ENCODE results near the gene PDE3A. TPM values are rescaled to one million over a fixed set of nuclear protein-coding genes. Genes with fewer than 3 reads are reported as not detected.

PDE3A gene
- total RNA-seq, 1 donor = 14.8 TPM

DNA sequence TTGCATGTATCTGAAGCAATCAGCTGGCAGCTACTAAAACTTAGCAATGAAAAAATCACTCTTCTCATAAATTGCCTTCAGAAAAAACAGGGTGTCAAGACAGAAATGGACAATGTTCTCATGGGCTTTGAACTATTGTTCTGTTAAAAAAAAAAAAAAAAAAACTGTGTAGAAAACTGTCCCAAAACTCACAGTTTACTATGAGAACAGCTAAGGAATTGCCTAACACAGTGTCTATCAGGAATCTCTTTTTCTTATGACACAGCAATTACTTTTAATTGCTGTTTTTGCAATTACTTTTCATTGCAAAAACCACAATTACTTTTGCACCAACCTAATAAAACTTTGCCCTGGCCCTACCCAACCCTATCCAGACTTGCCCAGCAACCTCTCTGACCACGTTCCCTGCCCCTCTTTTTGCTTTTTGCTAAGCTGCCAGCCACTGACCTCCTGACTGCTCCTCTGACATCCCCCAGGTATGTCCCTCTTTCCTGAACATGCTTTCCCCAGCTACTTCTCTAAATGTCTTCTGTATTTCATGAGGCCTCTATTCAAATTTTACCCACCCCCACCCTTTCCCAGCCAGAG is 258.8 kb downstream of the PDE3A start:
- Histone ChIP-seq H3K36me3 (ENCODE audit: insufficient read depth, low read length) (no peaks in the 10 kb centered on the region), H3K27ac (ENCODE audit: low read depth, low read length) (no peak overlapping the region), H3K27me3 (ENCODE audit: insufficient read depth, low read length) (no peaks in the 10 kb centered on the region), H3K79me2 (ENCODE audit: insufficient read depth, low read length) (no peaks in the 10 kb centered on the region), H4K20me1 (ENCODE audit: insufficient read depth, low read length) (no peaks in the 10 kb centered on the region), H3K4me3 (ENCODE audit: insufficient read depth, low read length) (no peak overlapping the region), H3K9me3 (ENCODE audit: low read depth, low read length) (no peaks in the 10 kb centered on the region), H2AFZ (ENCODE audit: low read length) (no peak overlapping the region), H3K4me1 (ENCODE audit: insufficient read depth, low read length) (peaks cover 28% of the 10 kb centered on the region), H3K4me2 (ENCODE audit: insufficient read depth, low read length) (no peak overlapping the region)
- TF ChIP-seq, protein P1, sequence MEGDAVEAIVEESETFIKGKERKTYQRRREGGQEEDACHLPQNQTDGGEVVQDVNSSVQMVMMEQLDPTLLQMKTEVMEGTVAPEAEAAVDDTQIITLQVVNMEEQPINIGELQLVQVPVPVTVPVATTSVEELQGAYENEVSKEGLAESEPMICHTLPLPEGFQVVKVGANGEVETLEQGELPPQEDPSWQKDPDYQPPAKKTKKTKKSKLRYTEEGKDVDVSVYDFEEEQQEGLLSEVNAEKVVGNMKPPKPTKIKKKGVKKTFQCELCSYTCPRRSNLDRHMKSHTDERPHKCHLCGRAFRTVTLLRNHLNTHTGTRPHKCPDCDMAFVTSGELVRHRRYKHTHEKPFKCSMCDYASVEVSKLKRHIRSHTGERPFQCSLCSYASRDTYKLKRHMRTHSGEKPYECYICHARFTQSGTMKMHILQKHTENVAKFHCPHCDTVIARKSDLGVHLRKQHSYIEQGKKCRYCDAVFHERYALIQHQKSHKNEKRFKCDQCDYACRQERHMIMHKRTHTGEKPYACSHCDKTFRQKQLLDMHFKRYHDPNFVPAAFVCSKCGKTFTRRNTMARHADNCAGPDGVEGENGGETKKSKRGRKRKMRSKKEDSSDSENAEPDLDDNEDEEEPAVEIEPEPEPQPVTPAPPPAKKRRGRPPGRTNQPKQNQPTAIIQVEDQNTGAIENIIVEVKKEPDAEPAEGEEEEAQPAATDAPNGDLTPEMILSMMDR (IDR thresholded peaks at IDR 0.05; ENCODE audit: extremely low read depth, low read depth, low read length) = no peak
- no peak for DNase-seq (ENCODE audit: insufficient read length, low spot score, missing footprints)

DNA sequence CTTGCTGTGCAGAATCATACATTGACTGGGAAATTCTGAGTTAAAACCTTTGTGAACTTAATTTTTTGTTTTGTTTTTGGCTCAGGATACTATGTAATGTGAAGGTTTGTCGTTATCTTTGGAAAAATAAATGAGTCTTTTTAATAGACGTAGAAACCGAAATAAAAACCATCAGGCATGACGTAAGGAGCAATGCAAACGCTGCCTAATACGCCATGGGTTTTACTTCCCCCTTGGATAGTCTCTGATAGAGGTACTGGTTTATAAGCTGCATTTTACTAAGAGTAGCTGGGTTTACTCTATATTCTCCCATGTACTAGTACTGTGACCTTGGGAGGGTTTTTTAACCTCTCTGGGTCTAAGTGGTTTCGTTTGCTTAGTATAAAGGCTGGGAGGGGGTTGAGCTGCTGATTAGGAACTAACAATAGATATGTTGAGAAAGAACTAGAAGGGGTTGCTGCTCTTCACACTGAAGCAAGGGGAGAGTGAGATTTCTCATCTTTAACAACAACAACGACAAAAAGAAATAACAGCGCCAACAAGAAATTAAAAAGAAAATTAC is 260.0 kb downstream of the PDE3A start:
- no peak for DNase-seq (ENCODE audit: insufficient read length, low spot score, missing footprints)
- Histone ChIP-seq H3K4me3 (ENCODE audit: insufficient read depth, low read length) (no peak overlapping the region), H3K27me3 (ENCODE audit: insufficient read depth, low read length) (no peaks in the 10 kb centered on the region), H4K20me1 (ENCODE audit: insufficient read depth, low read length) (no peaks in the 10 kb centered on the region), H3K36me3 (ENCODE audit: insufficient read depth, low read length) (no peaks in the 10 kb centered on the region), H3K4me1 (ENCODE audit: insufficient read depth, low read length) (peaks cover 28% of the 10 kb centered on the region), H3K27ac (ENCODE audit: low read depth, low read length) (no peak overlapping the region), H3K79me2 (ENCODE audit: insufficient read depth, low read length) (no peaks in the 10 kb centered on the region), H3K9me3 (ENCODE audit: low read depth, low read length) (no peaks in the 10 kb centered on the region), H3K4me2 (ENCODE audit: insufficient read depth, low read length) (no peak overlapping the region), H2AFZ (ENCODE audit: low read length) (peak overlapping the region; percentile 73)
- TF ChIP-seq, protein P1 (IDR thresholded peaks at IDR 0.05; ENCODE audit: extremely low read depth, low read depth, low read length) = no peak

DNA sequence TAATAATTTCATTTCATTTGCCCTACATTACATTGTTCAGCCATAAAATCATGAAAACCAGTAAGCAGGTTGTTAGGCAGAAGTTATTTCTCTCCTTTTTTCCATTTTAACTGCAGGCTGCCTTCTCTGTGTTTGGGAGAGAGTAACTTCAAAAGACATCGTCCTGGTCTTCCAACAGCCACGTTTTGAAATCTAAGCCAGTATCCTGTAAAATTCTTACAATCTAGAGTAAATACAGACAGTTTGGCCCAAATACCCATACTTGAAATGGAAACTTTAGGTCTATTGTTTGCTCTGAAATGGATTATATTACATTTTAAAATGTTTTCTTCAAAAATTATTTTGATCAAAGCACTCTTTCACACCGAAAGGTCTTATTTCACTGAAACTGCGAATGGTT is 260.7 kb downstream of the PDE3A start:
- peaks cover 28% of the 10 kb centered on the region for H3K4me1 ChIP-seq (ENCODE audit: insufficient read depth, low read length)
- H3K79me2 ChIP-seq (ENCODE audit: insufficient read depth, low read length) = no peaks in the 10 kb centered on the region
- H3K4me2 ChIP-seq (ENCODE audit: insufficient read depth, low read length) = peak overlapping the region; percentile 67
- no peaks in the 10 kb centered on the region for H4K20me1 ChIP-seq (ENCODE audit: insufficient read depth, low read length)
- H3K4me3 ChIP-seq (ENCODE audit: insufficient read depth, low read length) = no peak overlapping the region
- H3K27ac ChIP-seq (ENCODE audit: low read depth, low read length) = peak overlapping the region; percentile 63
- TF ChIP-seq, protein P1 (IDR thresholded peaks at IDR 0.05; ENCODE audit: extremely low read depth, low read depth, low read length) = no peak
- H3K36me3 ChIP-seq (ENCODE audit: insufficient read depth, low read length) = no peaks in the 10 kb centered on the region
- no peak for DNase-seq (ENCODE audit: insufficient read length, low spot score, missing footprints)
- no peaks in the 10 kb centered on the region for H3K9me3 ChIP-seq (ENCODE audit: low read depth, low read length)
- peak overlapping the region; percentile 73 for H2AFZ ChIP-seq (ENCODE audit: low read length)
- no peaks in the 10 kb centered on the region for H3K27me3 ChIP-seq (ENCODE audit: insufficient read depth, low read length)

DNA sequence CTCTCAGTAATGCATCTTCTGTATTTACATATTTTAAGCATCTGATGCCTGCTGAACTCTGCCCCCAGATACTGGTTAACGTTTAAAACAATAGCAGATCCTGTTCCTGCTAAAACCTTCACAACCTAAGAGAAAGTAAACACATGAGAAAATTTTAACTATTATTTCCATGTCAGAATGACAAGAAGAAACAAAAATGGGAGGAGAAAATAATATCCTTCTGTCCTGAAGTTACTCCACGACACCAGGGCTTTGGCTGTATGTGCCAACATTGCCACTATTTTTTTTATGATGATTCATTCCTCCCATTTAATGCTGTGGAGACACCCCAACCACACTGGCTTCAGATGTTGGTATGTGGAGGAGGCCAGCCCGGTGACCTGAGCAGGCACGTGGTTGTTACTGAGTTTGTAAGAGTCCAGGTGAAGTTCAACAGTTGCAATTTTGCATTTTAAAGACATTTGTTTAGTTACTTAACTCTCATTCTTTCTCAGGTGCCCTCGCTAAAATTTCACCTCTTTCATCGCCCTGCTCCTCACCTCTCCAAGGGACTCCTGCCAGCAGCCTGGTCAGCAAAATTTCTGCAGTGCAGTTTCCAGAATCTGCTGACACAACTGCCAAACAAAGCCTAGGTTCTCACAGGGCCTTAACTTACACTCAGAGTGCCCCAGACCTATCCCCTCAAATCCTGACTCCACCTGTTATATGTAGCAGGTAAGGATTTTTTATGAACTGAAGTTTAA is 261.2 kb downstream of the PDE3A start:
- Histone ChIP-seq H3K4me3 (ENCODE audit: insufficient read depth, low read length) (no peak overlapping the region), H3K4me2 (ENCODE audit: insufficient read depth, low read length) (peak overlapping the region; percentile 67), H4K20me1 (ENCODE audit: insufficient read depth, low read length) (no peaks in the 10 kb centered on the region), H3K4me1 (ENCODE audit: insufficient read depth, low read length) (peaks cover 28% of the 10 kb centered on the region), H3K36me3 (ENCODE audit: insufficient read depth, low read length) (no peaks in the 10 kb centered on the region), H2AFZ (ENCODE audit: low read length) (peak overlapping the region; percentile 73), H3K27ac (ENCODE audit: low read depth, low read length) (peak overlapping the region; percentile 63), H3K9me3 (ENCODE audit: low read depth, low read length) (no peaks in the 10 kb centered on the region), H3K27me3 (ENCODE audit: insufficient read depth, low read length) (no peaks in the 10 kb centered on the region), H3K79me2 (ENCODE audit: insufficient read depth, low read length) (no peaks in the 10 kb centered on the region)
- peak; percentile 65 for DNase-seq (ENCODE audit: insufficient read length, low spot score, missing footprints)
- TF ChIP-seq, protein P1 (IDR thresholded peaks at IDR 0.05; ENCODE audit: extremely low read depth, low read depth, low read length) = no peak

Data from osteoblast (primary cell).